Measurements from ENCODE around the gene GOSR1. TPM values are rescaled to one million over a fixed set of nuclear protein-coding genes. Genes with fewer than 3 reads are reported as not detected.

Gene GOSR1
- total RNA-seq, 3 donors from 2014 or later (not counting 1 experiment from before 2014, with no cell fraction given): 45.0 to 57.5 (median 54.4) TPM

Other genes with a start within 250 kb of the GOSR1 start
- gene SLC6A4, start 241.7 kb upstream of the GOSR1 start, total RNA-seq: 1 to 10 TPM in 1 of 3 donors, under 1 TPM in 2; 0.43 to 3.5 (median 0.58) TPM
- gene BLMH, start 185.5 kb upstream of the GOSR1 start, total RNA-seq: 10 to 100 TPM; 44.8 to 52.8 (median 46.7) TPM
- not detected for gene TMIGD1, start 143.4 kb upstream of the GOSR1 start, total RNA-seq
- 10 to 100 TPM; 67.3 to 94.5 (median 85.9) TPM for gene CPD, start 98.5 kb upstream of the GOSR1 start, total RNA-seq

All from natural killer cell (primary cell).